GM21529 (cell line): ENCODE results near the gene RNASEH2C.
"Not testable (repeated sequence)": the region's sequence is repeated elsewhere in the genome, so short reads cannot be mapped to it uniquely, and the experiment has no call there.

Experiments used
- ATAC-seq: cut with Tn5 transposase; IDR thresholded peaks from one replicate; pipeline ENCODE4 v1.9.1; 2021; ENCODE audit not compliant: unreplicated experiment

Gene RNASEH2C

GRCh38 chr11:65691847-65692246 is 28.8 kb downstream of the RNASEH2C start:
- ATAC-seq: not testable (repeated sequence)

GRCh38 chr11:65685981-65686380 is 34.6 kb downstream of the RNASEH2C start:
- ATAC-seq: no peak

GRCh38 chr11:65683480-65683879 is 37.1 kb downstream of the RNASEH2C start:
- ATAC-seq: not testable (repeated sequence)

GRCh38 chr11:65680192-65680743 is 40.3 kb downstream of the RNASEH2C start:
- no peak for ATAC-seq

- no peak for ATAC-seq
Measured at GRCh38 chr11:65672982-65673381, 47.6 kb downstream of the RNASEH2C start.

- no peak for ATAC-seq
Measured at GRCh38 chr11:65672180-65672860, 48.3 kb downstream of the RNASEH2C start.
